SIG-M5 (cell line): Measurements from ENCODE around the gene MLLT10.
"Not testable (repeated sequence)": the region's sequence is repeated elsewhere in the genome, so short reads cannot be mapped to it uniquely, and the experiment has no call there.

Source experiments
- DNase-seq: peaks from one replicate; lab custom pipeline; 2025; lab: John Stamatoyannopoulos, UW

Gene MLLT10

GRCh38 chr10:21584834-21585530 is 51.0 kb downstream of the MLLT10 start:
- DNase-seq: no peak

- no peak for DNase-seq
Observed at GRCh38 chr10:21587391-21587790, 53.4 kb downstream of the MLLT10 start.

GRCh38 chr10:21588159-21588558 is 54.1 kb downstream of the MLLT10 start:
- DNase-seq: not testable (repeated sequence)

GRCh38 chr10:21593986-21594385 is 60.0 kb downstream of the MLLT10 start:
- DNase-seq: no peak

- no peak for DNase-seq
Observed at GRCh38 chr10:21599582-21599981, 65.5 kb downstream of the MLLT10 start.

- no peak for DNase-seq
Observed at GRCh38 chr10:21600804-21601433, 66.9 kb downstream of the MLLT10 start.

- DNase-seq: no peak
Observed at GRCh38 chr10:21602313-21602712, 68.3 kb downstream of the MLLT10 start.

GRCh38 chr10:21603721-21604120 is 69.7 kb downstream of the MLLT10 start:
- no peak for DNase-seq

- DNase-seq: no peak
Observed at GRCh38 chr10:21604651-21605050, 70.6 kb downstream of the MLLT10 start.

- no peak for DNase-seq
Observed at GRCh38 chr10:21607907-21608306, 73.9 kb downstream of the MLLT10 start.

GRCh38 chr10:21614000-21614399 is 80.0 kb downstream of the MLLT10 start:
- DNase-seq: no peak

GRCh38 chr10:21617267-21617666 is 83.2 kb downstream of the MLLT10 start:
- DNase-seq: no peak

- DNase-seq: no peak
Observed at GRCh38 chr10:21623291-21623690, 89.3 kb downstream of the MLLT10 start.

- not testable (repeated sequence) for DNase-seq
Observed at GRCh38 chr10:21624421-21624820, 90.4 kb downstream of the MLLT10 start.

GRCh38 chr10:21624951-21625350 is 90.9 kb downstream of the MLLT10 start:
- DNase-seq: no peak

- DNase-seq: no peak
Observed at GRCh38 chr10:21625623-21626229, 91.7 kb downstream of the MLLT10 start.

- DNase-seq: no peak
Observed at GRCh38 chr10:21626457-21627161, 92.6 kb downstream of the MLLT10 start.

- DNase-seq: no peak
Observed at GRCh38 chr10:21627331-21627730, 93.3 kb downstream of the MLLT10 start.

GRCh38 chr10:21628023-21628422 is 94.0 kb downstream of the MLLT10 start:
- no peak for DNase-seq

- DNase-seq: not testable (repeated sequence)
Observed at GRCh38 chr10:21628645-21629044, 94.6 kb downstream of the MLLT10 start.

GRCh38 chr10:21634599-21635365 is 100.8 kb downstream of the MLLT10 start:
- DNase-seq: no peak

GRCh38 chr10:21637795-21638194 is 103.8 kb downstream of the MLLT10 start:
- no peak for DNase-seq
